HFF-Myc (cell line): ENCODE data around the gene NOC4L.

Experiments used
- DNase-seq: peaks from one replicate; pipeline ENCODE4 v3.0.0-alpha.2; 2011; ENCODE audit warnings: low read depth; ENCODE audit errors: extremely low read depth
- H3K4me3 ChIP-seq: replicated peaks from 2 replicates; pipeline ENCODE4 v1.5.1; 2011; ENCODE audit warnings: low read depth, mild to moderate bottlenecking, control low read depth, low read length
- CTCF ChIP-seq: IDR thresholded peaks from 2 replicates; pipeline ENCODE4 v1.5.1; 2012; ENCODE audit warnings: mild to moderate bottlenecking, low read depth, low read length, control low read depth; ENCODE audit errors: missing control alignments

The NOC4L gene

GRCh38 chr12:132157733-132158409, 13.6 kb downstream of the NOC4L start:
- no peak for TF ChIP-seq CTCF
- no peak for DNase-seq
- H3K4me3 ChIP-seq: no peak overlapping the region

- no peak for DNase-seq
- H3K4me3 ChIP-seq: no peak overlapping the region
- no peak for TF ChIP-seq CTCF
Measured at GRCh38 chr12:132158677-132159554, 14.7 kb downstream of the NOC4L start.

GRCh38 chr12:132159555-132160003, 15.3 kb downstream of the NOC4L start:
- TF ChIP-seq CTCF: no peak
- H3K4me3 ChIP-seq: no peak overlapping the region
- DNase-seq: no peak

GRCh38 chr12:132160016-132160415, 15.8 kb downstream of the NOC4L start:
- DNase-seq: no peak
- no peak overlapping the region for H3K4me3 ChIP-seq
- TF ChIP-seq CTCF: no peak

GRCh38 chr12:132160601-132161035, 16.4 kb downstream of the NOC4L start:
- H3K4me3 ChIP-seq: no peak overlapping the region
- no peak for DNase-seq
- TF ChIP-seq CTCF: no peak

- H3K4me3 ChIP-seq: no peak overlapping the region
- no peak for TF ChIP-seq CTCF
- DNase-seq: no peak
Measured at GRCh38 chr12:132161036-132161781, 17.0 kb downstream of the NOC4L start.
